K562 (cell line): ENCODE data around the gene DCUN1D1. TPM values are rescaled to one million over a fixed set of nuclear protein-coding genes. Genes with fewer than 3 reads are reported as not detected.
A peak's percentile ranks its signal among the peaks of the same experiment; 100 is the strongest.

Experiments used
- ATAC-seq: fragments of 200-7000 bp; cut with Tn5 transposase; 3 replicates; pipeline ENCODE4 v1.9.1; 2020; ENCODE audit warnings: moderate library complexity
- BruUV-seq: library from RNA; stranded (reverse); fragments of 400-500 nt; replicated peaks from 2 replicates; lab custom pipeline; 2021; lab: Mats Ljungman, UMichigan
- CTCF ChIA-PET: fragments of 300-600 bp; formaldehyde crosslinking; extraction: SDS; loops from one replicate; lab custom pipeline; 2021; ENCODE audit warnings: low intra/inter-chr PET ratio; lab: Yijun Ruan, JAX
- POLR2A ChIA-PET: fragments of 300-600, 350-650 bp; sonication (Branson Sonifier 250); formaldehyde crosslinking; extraction: SDS; loops from one replicate; lab custom pipeline; 2021; ENCODE audit warnings: antibody characterized with exemption, inconsistent platforms; lab: Yijun Ruan, JAX
- DNase-seq, 4 experiments: peaks; one replicate each; pipeline versions ENCODE4 v3.0.0 to v3.0.0-alpha.2; 2011 to 2018; ENCODE audit warnings: low spot score in 3 of 4, mixed read lengths in 3 of 4; ENCODE audit errors: extremely low read depth in 1 of 4
- FAIRE-seq: peaks from 2 replicates; lab custom pipeline; 2011; peaks lifted over from hg19 to GRCh38; lab: Jason Lieb, UNC
- H2AFZ ChIP-seq: 2 replicates; pipeline ENCODE4 v1.6.0; 2011; ENCODE audit warnings: low read depth, low read length, control low read depth, inconsistent platforms
- H3K27ac ChIP-seq: fragments of 200-600 bp; 3 replicates; pipeline ENCODE4 v1.8.0; 2011; ENCODE audit warnings: low read depth, mild to moderate bottlenecking, control low read depth, inconsistent platforms, low read length, moderate library complexity, mixed read lengths; ENCODE audit errors: extremely low read depth
- H3K27me3 ChIP-seq, 2 experiments: fragments of 300-600 bp in 1 of 2; 2 replicates in 1 of 2; 3 replicates in 1 of 2; pipeline versions ENCODE4 v1.6.0 to v1.8.0; 2011; ENCODE audit warnings: inconsistent platforms in 2 of 2, low read length in 2 of 2, mild to moderate bottlenecking in 1 of 2, mixed read lengths in 1 of 2, moderate library complexity in 1 of 2; ENCODE audit not compliant: control insufficient read depth in 2 of 2, insufficient read depth in 2 of 2
- H3K36me3 ChIP-seq: fragments of 300-600 bp; 3 replicates; pipeline ENCODE4 v1.8.0; 2011; ENCODE audit warnings: mild to moderate bottlenecking, low read length, inconsistent platforms; ENCODE audit not compliant: control insufficient read depth, insufficient read depth
- H3K4me1 ChIP-seq, 2 experiments: fragments of 200-600 bp in 1 of 2; replicated peaks in 1 of 2; 2 replicates in 1 of 2; 3 replicates in 1 of 2; pipeline versions ENCODE4 v1.5.1 to v1.8.0; 2011; ENCODE audit warnings: inconsistent platforms in 2 of 2, low read length in 2 of 2, mild to moderate bottlenecking in 1 of 2, mixed read lengths in 1 of 2, moderate library complexity in 1 of 2; ENCODE audit not compliant: control insufficient read depth in 2 of 2, insufficient read depth in 2 of 2
- H3K4me2 ChIP-seq: 2 replicates; pipeline ENCODE4 v1.6.1; 2011; ENCODE audit warnings: low read length, control low read depth, inconsistent platforms, mixed read lengths; ENCODE audit not compliant: insufficient read depth
- H3K4me3 ChIP-seq: fragments of 200-600 bp; sonication (generic), shearing (Covaris generic); 2 replicates; pipeline ENCODE4 v1.5.1; 2016; ENCODE audit warnings: control low read depth, inconsistent platforms
- H3K79me2 ChIP-seq: fragments of 200-600 bp; 3 replicates; pipeline ENCODE4 v1.8.0; 2011; ENCODE audit warnings: low read length, inconsistent platforms; ENCODE audit not compliant: control insufficient read depth, insufficient read depth
- H3K9ac ChIP-seq, 2 experiments: 2 replicates each; pipeline versions ENCODE4 v1.6.0 to v1.6.1; 2011; ENCODE audit warnings: low read depth in 2 of 2, low read length in 2 of 2, control low read depth in 1 of 2, inconsistent platforms in 1 of 2, mild to moderate bottlenecking in 1 of 2, mixed read lengths in 1 of 2; ENCODE audit not compliant: insufficient read depth in 1 of 2
- H3K9me1 ChIP-seq: one replicate; pipeline ENCODE4 v1.6.0; 2011; ENCODE audit warnings: inconsistent platforms, mild to moderate bottlenecking, low read length, moderate library complexity; ENCODE audit not compliant: control insufficient read depth, insufficient read depth
- H3K9me3 ChIP-seq: replicated peaks from 2 replicates; pipeline ENCODE4 v1.5.1; 2011; ENCODE audit warnings: low read depth, low read length, inconsistent platforms; ENCODE audit not compliant: control insufficient read depth, insufficient read depth
- H4K20me1 ChIP-seq: replicated peaks from 2 replicates; pipeline ENCODE4 v1.6.1; 2011; ENCODE audit warnings: low read length, inconsistent platforms, mixed read lengths; ENCODE audit not compliant: control insufficient read depth, insufficient read depth
- BRD9 ChIP-seq: fragments of 450-650 bp; IDR thresholded peaks from 2 replicates; pipeline ENCODE4 v1.6.1; 2018; ENCODE audit warnings: low read depth; ENCODE audit not compliant: partially characterized antibody
- EHMT2 ChIP-seq: fragments of 450-650 bp; IDR thresholded peaks from 2 replicates; pipeline ENCODE4 v1.6.1; 2018; ENCODE audit warnings: antibody characterized with exemption
- ETV6 ChIP-seq, 3 experiments: fragments of 150-350 bp in 1 of 3; sonication (generic) in 1 of 3; formaldehyde crosslinking in 1 of 3; IDR thresholded peaks; 2 replicates each; pipeline versions ENCODE4 v1.6.1 to v1.8.0; 2014 to 2022; ENCODE audit warnings: borderline replicate concordance in 2 of 3, low read depth in 2 of 3, antibody characterized with exemption in 1 of 3, low read length in 1 of 3, mild to moderate bottlenecking in 1 of 3, missing genetic modification reagents in 1 of 3
- GABPA ChIP-seq: fragments of 200-800 bp; sonication (Bioruptor generic); conservative IDR thresholded peaks from 2 replicates; pipeline ENCODE4 v1.6.1; 2016; ENCODE audit warnings: low read depth, missing genetic modification characterization, missing compliant biosample characterization
- HLTF ChIP-seq: fragments of 450-650 bp; IDR thresholded peaks from 2 replicates; pipeline ENCODE4 v1.6.1; 2016
- HNRNPLL ChIP-seq: fragments of 200-400 bp; formaldehyde crosslinking; IDR thresholded peaks from 2 replicates; pipeline ENCODE4 v1.6.1; 2017; ENCODE audit warnings: low read length, low read depth, mild to moderate bottlenecking; ENCODE audit not compliant: poor library complexity, severe bottlenecking
- RAD21 ChIP-seq, 2 experiments: fragments of 250-450 bp in 1 of 2; fragments of 450-650 bp in 1 of 2; sonication (Bioruptor Pico) in 1 of 2; formaldehyde crosslinking in 1 of 2; IDR thresholded peaks in 1 of 2; conservative IDR thresholded peaks in 1 of 2; 2 replicates each; pipeline versions ENCODE4 v1.4.0 to v1.8.0; 2020 to 2022; ENCODE audit warnings: mild to moderate bottlenecking in 2 of 2, moderate library complexity in 1 of 2
- ZNF165 ChIP-seq: fragments of 250-450 bp; sonication (Bioruptor Pico); IDR thresholded peaks from 2 replicates; pipeline ENCODE4 v1.4.0; 2020; ENCODE audit warnings: borderline replicate concordance
- ZNF316 ChIP-seq: fragments of 450-650 bp; IDR thresholded peaks from 2 replicates; pipeline ENCODE4 v1.6.1; 2016
- ZNF384 ChIP-seq: IDR thresholded peaks from 2 replicates; pipeline ENCODE4 v1.6.1; 2012; ENCODE audit warnings: low read depth, low read length, improper control_type of control experiment
- WGBS: fragments of 100-300 bp; shearing (Covaris generic); methylation state at CpG from one replicate; pipeline ENCODE4 v1.1.6; 2016; ENCODE audit warnings: low coverage, mixed read lengths; ENCODE audit not compliant: insufficient coverage; ENCODE audit errors: missing lambda C conversion rate; 5-methylcytosine and 5-hydroxymethylcytosine counted together
- in situ Hi-C: fragments of 300-500 bp; cut with MboI; formaldehyde crosslinking; loops from 4 replicates; pipeline ENCODE4 v1.15.0; 2018; ENCODE audit warnings: inconsistent platforms, mixed read lengths
- intact Hi-C: fragments of 100-400 bp; cut with micrococcal nuclease; formaldehyde crosslinking; loops from 2 replicates; pipeline ENCODE4 v1.14.2; 2022
- polyA plus RNA-seq, 8 experiments: library from polyadenylated mRNA; depleted of rRNA in 4 of 8; stranded (reverse) in 5 of 8; unstranded in 3 of 8; fragments of >200 nt; fragmentation: Nextera tagmentation in 2 of 8; fragmentation: Illumina TruSeq in 1 of 8; extraction: Ambion mirVana in 2 of 8; extraction: Trizol in 1 of 8; gene quantifications; 2 replicates each; pipeline versions ENCODE4 v1.2.1 to v1.2.3, GENCODE V29; 2011 to 2014; ENCODE audit warnings: inconsistent platforms in 1 of 8, missing spikeins in 1 of 8
- total RNA-seq, 7 experiments: library from RNA; depleted of rRNA in 6 of 7; stranded (reverse); fragments of >200 nt in 6 of 7; fragmentation: Illumina TruSeq in 2 of 7; extraction: Trizol in 2 of 7; gene quantifications; 2 replicates each; pipeline versions ENCODE4 v1.2.1 to v1.2.3, GENCODE V29; 2011 to 2021; ENCODE audit warnings: low replicate concordance in 1 of 7
- TF ChIP-seq, protein P1 (sequence below): IDR thresholded peaks from 2 replicates; pipeline ENCODE4 v1.6.1; 2016; ENCODE audit warnings: missing genetic modification characterization, missing compliant biosample characterization
- TF ChIP-seq, protein P2 (sequence below): fragments of 450-650 bp; formaldehyde crosslinking; IDR thresholded peaks from 2 replicates; pipeline ENCODE4 v1.4.0; 2020; ENCODE audit warnings: mild to moderate bottlenecking, moderate library complexity
- TF ChIP-seq, protein P3 (sequence below), 3 experiments: IDR thresholded peaks in 2 of 3; conservative IDR thresholded peaks in 1 of 3; 2 replicates each; pipeline ENCODE4 v1.5.1; 2011 to 2012; ENCODE audit warnings: low read length in 3 of 3, mild to moderate bottlenecking in 3 of 3, control low read depth in 2 of 3, improper control_type of control experiment in 1 of 3, inconsistent platforms in 1 of 3, low read depth in 1 of 3, mixed read lengths in 1 of 3, moderate library complexity in 1 of 3; ENCODE audit not compliant: insufficient read depth in 2 of 3

The DCUN1D1 gene
- total and polyA plus RNA-seq, 9 of the 15 experiments (the other 6 are each of a cell fraction or from before 2014, with no cell fraction given): 11.4 to 46.8 (median 28.2) TPM

DNA sequence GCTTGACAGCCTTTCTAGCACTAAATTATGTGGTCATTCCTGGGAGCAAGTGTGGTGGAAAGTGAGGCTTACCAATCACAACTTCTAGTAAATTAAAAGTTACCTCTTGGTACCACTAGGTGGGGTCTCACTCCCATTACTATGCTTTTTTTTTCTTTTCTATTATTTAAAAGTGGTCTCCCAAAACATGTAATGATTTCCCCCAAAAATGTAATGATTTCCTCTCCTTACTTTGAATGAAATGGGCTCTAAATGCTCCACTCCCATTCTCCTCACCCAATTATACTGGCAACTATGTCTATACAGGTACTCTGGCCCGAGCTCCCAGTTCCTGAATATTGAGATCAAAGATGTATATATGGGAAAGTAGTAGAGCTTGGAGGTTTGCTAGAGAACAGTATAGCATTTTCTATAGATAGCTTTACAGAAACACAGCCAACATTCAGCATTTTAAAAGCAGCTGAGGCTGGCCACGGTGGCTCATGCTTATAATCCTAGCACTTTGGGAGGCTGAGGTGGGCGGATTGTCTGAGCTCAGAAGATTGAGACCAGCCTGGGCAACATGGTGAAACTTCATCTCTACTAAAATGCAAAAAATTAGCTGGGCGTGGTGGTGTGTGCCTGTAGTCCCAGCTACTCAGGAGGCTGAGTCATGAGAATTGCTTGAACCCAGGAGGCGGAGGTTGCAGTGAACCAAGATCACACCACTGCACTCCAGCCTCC, 70.9 kb downstream of the DCUN1D1 start:
- Histone ChIP-seq H3K79me2 (no peaks in the 10 kb centered on the region), H3K4me2 (no peak overlapping the region), H2AFZ (no peak overlapping the region), H3K4me1 (peaks cover 7 to 23% of the 10 kb centered on the region in 2 experiments), H3K27ac (no peak overlapping the region), H3K9me1 (no peaks in the 10 kb centered on the region), H3K9me3 (no peaks in the 10 kb centered on the region), H3K36me3 (peaks cover 38% of the 10 kb centered on the region), H4K20me1 (no peaks in the 10 kb centered on the region), H3K27me3 (no peaks in the 10 kb centered on the region), H3K9ac (no peak overlapping the region), H3K4me3 (no peak overlapping the region)
- CTCF ChIA-PET: interaction anchor here (0.6 to 1.4 kb wide), 4 partner anchors 9 to 569 kb away, joined by 3 read pairs; no protein-coding TSS in a partner anchor
- DNase-seq (peak; percentile 33 to 45 (median 36)), ATAC-seq (peak; percentile 54), FAIRE-seq (no peak)
- intact Hi-C loops (loop anchor here (1.0 to 10.0 kb wide), 5 partner anchors 185 to 475 kb away; partner anchors contain the start of gene MCCC1), in situ Hi-C loops (no loop called here)
- BruUV-seq: no TSS peak
- WGBS: 83% methylated on average over 5 of the region's 5 CpGs
- POLR2A ChIA-PET: interaction anchor here (0.5 to 2.4 kb wide), 4 partner anchors 11 to 69 kb away, joined by 3 to 14 read pairs (median 3); no protein-coding TSS in a partner anchor
- TF ChIP-seq, protein P1, sequence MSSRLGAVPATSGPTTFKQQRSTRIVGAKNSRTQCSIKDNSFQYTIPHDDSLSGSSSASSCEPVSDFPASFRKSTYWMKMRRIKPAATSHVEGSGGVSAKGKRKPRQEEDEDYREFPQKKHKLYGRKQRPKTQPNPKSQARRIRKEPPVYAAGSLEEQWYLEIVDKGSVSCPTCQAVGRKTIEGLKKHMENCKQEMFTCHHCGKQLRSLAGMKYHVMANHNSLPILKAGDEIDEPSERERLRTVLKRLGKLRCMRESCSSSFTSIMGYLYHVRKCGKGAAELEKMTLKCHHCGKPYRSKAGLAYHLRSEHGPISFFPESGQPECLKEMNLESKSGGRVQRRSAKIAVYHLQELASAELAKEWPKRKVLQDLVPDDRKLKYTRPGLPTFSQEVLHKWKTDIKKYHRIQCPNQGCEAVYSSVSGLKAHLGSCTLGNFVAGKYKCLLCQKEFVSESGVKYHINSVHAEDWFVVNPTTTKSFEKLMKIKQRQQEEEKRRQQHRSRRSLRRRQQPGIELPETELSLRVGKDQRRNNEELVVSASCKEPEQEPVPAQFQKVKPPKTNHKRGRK (tag): no peak
- TF ChIP-seq RAD21 (CRISPR knock-in tag; conservative IDR thresholded peaks at IDR 0.05 in 1 of 2, IDR thresholded peaks at IDR 0.05 in 1 of 2): peak; percentile 35 to 63
- TF ChIP-seq, protein P2, sequence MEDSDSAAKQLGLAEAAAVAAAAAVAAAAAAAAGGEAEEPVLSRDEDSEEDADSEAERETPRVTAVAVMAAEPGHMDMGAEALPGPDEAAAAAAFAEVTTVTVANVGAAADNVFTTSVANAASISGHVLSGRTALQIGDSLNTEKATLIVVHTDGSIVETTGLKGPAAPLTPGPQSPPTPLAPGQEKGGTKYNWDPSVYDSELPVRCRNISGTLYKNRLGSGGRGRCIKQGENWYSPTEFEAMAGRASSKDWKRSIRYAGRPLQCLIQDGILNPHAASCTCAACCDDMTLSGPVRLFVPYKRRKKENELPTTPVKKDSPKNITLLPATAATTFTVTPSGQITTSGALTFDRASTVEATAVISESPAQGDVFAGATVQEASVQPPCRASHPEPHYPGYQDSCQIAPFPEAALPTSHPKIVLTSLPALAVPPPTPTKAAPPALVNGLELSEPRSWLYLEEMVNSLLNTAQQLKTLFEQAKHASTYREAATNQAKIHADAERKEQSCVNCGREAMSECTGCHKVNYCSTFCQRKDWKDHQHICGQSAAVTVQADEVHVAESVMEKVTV (CRISPR knock-in tag): 0 out of 2 replicates have a peak, but pooled peaks have one; percentile 8
- TF ChIP-seq EHMT2: no peak
- no peak for TF ChIP-seq GABPA (tag)
- TF ChIP-seq BRD9: no peak
- no peak for TF ChIP-seq HLTF
- no peak for TF ChIP-seq ZNF165 (CRISPR knock-in tag)
- TF ChIP-seq, protein P3, sequence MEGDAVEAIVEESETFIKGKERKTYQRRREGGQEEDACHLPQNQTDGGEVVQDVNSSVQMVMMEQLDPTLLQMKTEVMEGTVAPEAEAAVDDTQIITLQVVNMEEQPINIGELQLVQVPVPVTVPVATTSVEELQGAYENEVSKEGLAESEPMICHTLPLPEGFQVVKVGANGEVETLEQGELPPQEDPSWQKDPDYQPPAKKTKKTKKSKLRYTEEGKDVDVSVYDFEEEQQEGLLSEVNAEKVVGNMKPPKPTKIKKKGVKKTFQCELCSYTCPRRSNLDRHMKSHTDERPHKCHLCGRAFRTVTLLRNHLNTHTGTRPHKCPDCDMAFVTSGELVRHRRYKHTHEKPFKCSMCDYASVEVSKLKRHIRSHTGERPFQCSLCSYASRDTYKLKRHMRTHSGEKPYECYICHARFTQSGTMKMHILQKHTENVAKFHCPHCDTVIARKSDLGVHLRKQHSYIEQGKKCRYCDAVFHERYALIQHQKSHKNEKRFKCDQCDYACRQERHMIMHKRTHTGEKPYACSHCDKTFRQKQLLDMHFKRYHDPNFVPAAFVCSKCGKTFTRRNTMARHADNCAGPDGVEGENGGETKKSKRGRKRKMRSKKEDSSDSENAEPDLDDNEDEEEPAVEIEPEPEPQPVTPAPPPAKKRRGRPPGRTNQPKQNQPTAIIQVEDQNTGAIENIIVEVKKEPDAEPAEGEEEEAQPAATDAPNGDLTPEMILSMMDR (IDR thresholded peaks at IDR 0.05 in 2 of 3, conservative IDR thresholded peaks at IDR 0.05 in 1 of 3; ENCODE audit: insufficient read depth in 2 of 3, low read depth in 1 of 3, low read length in 3 of 3): peak; percentile 18 to 65 (median 55); a peak in 5 of 6 replicates
- TF ChIP-seq ETV6 (IDR thresholded peaks at IDR 0.05; ENCODE audit: borderline replicate concordance in 1 of 2, low read depth in 2 of 2, low read length in 1 of 2): no peak
- TF ChIP-seq ETV6 (CRISPR knock-in tag; IDR thresholded peaks at IDR 0.05; ENCODE audit: borderline replicate concordance): no peak
- TF ChIP-seq ZNF316: peak; percentile 5; the same call in 1 of the 2 replicates
- peak; percentile 61; the same call in 1 of the 2 replicates for TF ChIP-seq ZNF384
- no peak for TF ChIP-seq HNRNPLL
